GM12878 (cell line): Measurements from ENCODE around the gene GPATCH11. TPM values are rescaled to one million over a fixed set of nuclear protein-coding genes. Genes with fewer than 3 reads are reported as not detected.
A peak's percentile ranks its signal among the peaks of the same experiment; 100 is the strongest.

ENCODE experiments used
- ATAC-seq: fragments of 200-7000 bp; cut with Tn5 transposase; 3 replicates; pipeline ENCODE4 v1.9.1; 2020; ENCODE audit warnings: mild to moderate bottlenecking, moderate library complexity
- BruUV-seq: library from RNA; stranded (reverse); fragments of 400-500 nt; replicated peaks from 2 replicates; lab custom pipeline; 2021; lab: Mats Ljungman, UMichigan
- CTCF ChIA-PET: fragments of 300-600 bp; sonication (Branson Sonifier 250); formaldehyde crosslinking; extraction: SDS; loops from one replicate; lab custom pipeline; 2021; ENCODE audit warnings: inconsistent platforms; lab: Yijun Ruan, JAX
- POLR2A ChIA-PET: fragments of 350-600 bp; formaldehyde crosslinking; extraction: SDS; loops from one replicate; lab custom pipeline; 2021; ENCODE audit warnings: inconsistent platforms; lab: Charles Lee
- RAD21 ChIA-PET: fragments of 300-600 bp; sonication (Branson Sonifier 250); formaldehyde crosslinking; loops from one replicate; lab custom pipeline; 2023; ENCODE audit warnings: antibody characterized with exemption; ENCODE audit not compliant: unreplicated experiment; lab: Charles Lee
- SMC1A ChIA-PET: fragments of 300-600 bp; sonication (Branson Sonifier 250); formaldehyde crosslinking; loops from one replicate; lab custom pipeline; 2023; ENCODE audit not compliant: unreplicated experiment, uncharacterized antibody; lab: Charles Lee
- DNase-seq: peaks from one replicate; pipeline ENCODE4 v3.0.0-alpha.2; 2011; ENCODE audit warnings: low read depth, low spot score
- FAIRE-seq: peaks from 3 replicates; lab custom pipeline; 2011; peaks lifted over from hg19 to GRCh38; lab: Jason Lieb, UNC
- H2AFZ ChIP-seq: 2 replicates; pipeline ENCODE4 v1.6.0; 2011; ENCODE audit warnings: low read depth, low read length, control low read depth; ENCODE audit not compliant: control insufficient read depth
- H3K27ac ChIP-seq: 2 replicates; pipeline ENCODE4 v1.5.1; 2011; ENCODE audit warnings: control low read depth; ENCODE audit not compliant: control insufficient read depth, insufficient read depth
- H3K27me3 ChIP-seq, 2 experiments: replicated peaks in 1 of 2; 2 replicates each; pipeline versions ENCODE4 v1.6.0 to v1.6.1; 2011; ENCODE audit warnings: low read length in 1 of 2; ENCODE audit not compliant: control insufficient read depth in 2 of 2, insufficient read depth in 2 of 2
- H3K36me3 ChIP-seq, 2 experiments: 2 replicates each; pipeline ENCODE4 v1.5.1; 2011; ENCODE audit warnings: low read length in 1 of 2; ENCODE audit not compliant: control insufficient read depth in 2 of 2, insufficient read depth in 2 of 2
- H3K4me1 ChIP-seq: 2 replicates; pipeline ENCODE4 v1.6.1; 2011; ENCODE audit warnings: mild to moderate bottlenecking, low read length, moderate library complexity, mixed read lengths; ENCODE audit not compliant: control insufficient read depth, insufficient read depth
- H3K4me2 ChIP-seq: 2 replicates; pipeline ENCODE4 v1.6.0; 2011; ENCODE audit warnings: control low read depth; ENCODE audit not compliant: control insufficient read depth, insufficient read depth
- H3K4me3 ChIP-seq: fragments of 200-600 bp; sonication (generic); 2 replicates; pipeline ENCODE4 v1.5.1; 2016
- H3K79me2 ChIP-seq: 2 replicates; pipeline ENCODE4 v1.6.0; 2011; ENCODE audit warnings: low read length; ENCODE audit not compliant: control insufficient read depth, insufficient read depth
- H3K9ac ChIP-seq: 2 replicates; pipeline ENCODE4 v1.8.0; 2011; ENCODE audit warnings: low read length, control low read depth, mixed read lengths; ENCODE audit not compliant: control insufficient read depth, insufficient read depth
- H3K9me3 ChIP-seq: replicated peaks from 3 replicates; pipeline ENCODE4 v1.5.1; 2011; ENCODE audit warnings: mild to moderate bottlenecking, low read length; ENCODE audit not compliant: control insufficient read depth, insufficient read depth
- H4K20me1 ChIP-seq: 2 replicates; pipeline ENCODE4 v1.6.0; 2011; ENCODE audit not compliant: control insufficient read depth, insufficient read depth
- IKZF1 ChIP-seq: fragments of 450-650 bp; conservative IDR thresholded peaks from 2 replicates; pipeline ENCODE4 v1.6.1; 2017; ENCODE audit warnings: antibody characterized with exemption, mild to moderate bottlenecking
- IKZF2 ChIP-seq, 2 experiments: fragments of 450-650 bp; IDR thresholded peaks; 2 replicates each; pipeline ENCODE4 v1.6.1; 2017; ENCODE audit warnings: mild to moderate bottlenecking in 2 of 2, moderate library complexity in 2 of 2
- IRF4 ChIP-seq: IDR thresholded peaks from 2 replicates; pipeline ENCODE4 v1.6.1; 2011; ENCODE audit warnings: low read depth, low read length
- JUNB ChIP-seq: IDR thresholded peaks from 2 replicates; pipeline ENCODE4 v1.6.1; 2016; ENCODE audit warnings: antibody characterized with exemption, mild to moderate bottlenecking
- MEF2A ChIP-seq: IDR thresholded peaks from 2 replicates; pipeline ENCODE4 v1.6.1; 2011; ENCODE audit warnings: low read depth, mild to moderate bottlenecking, low read length, moderate library complexity; ENCODE audit not compliant: insufficient read depth
- MEF2B ChIP-seq: fragments of 450-650 bp; IDR thresholded peaks from 2 replicates; pipeline ENCODE4 v1.6.1; 2018; ENCODE audit warnings: mild to moderate bottlenecking, moderate library complexity; ENCODE audit not compliant: partially characterized antibody, poor library complexity, severe bottlenecking
- MYC ChIP-seq: IDR thresholded peaks from 2 replicates; pipeline ENCODE4 v1.6.1; 2011; ENCODE audit warnings: mild to moderate bottlenecking, low read length, moderate library complexity, inconsistent platforms; ENCODE audit not compliant: insufficient read depth, insufficient replicate concordance, insufficient read length, severe bottlenecking
- POLR2AphosphoS2 ChIP-seq: IDR thresholded peaks from 2 replicates; pipeline ENCODE4 v1.6.1; 2011; ENCODE audit warnings: low read depth, mild to moderate bottlenecking, low read length, improper control_type of control experiment, moderate library complexity
- YY1 ChIP-seq: IDR thresholded peaks from 2 replicates; pipeline ENCODE4 v1.6.1; 2011; ENCODE audit warnings: low read depth, mild to moderate bottlenecking, low read length
- ZBED1 ChIP-seq: IDR thresholded peaks from 2 replicates; pipeline ENCODE4 v1.6.1; 2016; ENCODE audit warnings: borderline replicate concordance
- ZSCAN29 ChIP-seq: fragments of 450-650 bp; IDR thresholded peaks from 2 replicates; pipeline ENCODE4 v1.6.1; 2017; ENCODE audit warnings: mild to moderate bottlenecking, moderate library complexity
- WGBS: methylation state at CpG from one replicate; pipeline ENCODE4 v1.1.6; 2016; ENCODE audit warnings: low lambda C conversion rate; ENCODE audit not compliant: insufficient replicate concordance, insufficient coverage; ENCODE audit errors: missing lambda C conversion rate; 5-methylcytosine and 5-hydroxymethylcytosine counted together
- in situ Hi-C: fragments of 300-500 bp; cut with MboI; formaldehyde crosslinking; loops from 9 replicates; pipeline ENCODE4 v1.14.3; 2018; ENCODE audit warnings: mixed read lengths
- intact Hi-C: fragments of 100-400 bp; cut with micrococcal nuclease; formaldehyde crosslinking; loops from one replicate; pipeline ENCODE4 v1.14.2; 2022; ENCODE audit not compliant: unreplicated experiment
- polyA plus RNA-seq, 11 experiments: library from polyadenylated mRNA; depleted of rRNA in 4 of 11; unstranded in 6 of 11; stranded (reverse) in 5 of 11; fragments of >200 nt; fragmentation: Nextera tagmentation in 4 of 11; fragmentation: Illumina TruSeq in 1 of 11; extraction: Ambion mirVana in 4 of 11; extraction: Trizol in 1 of 11; gene quantifications; 1 replicate in 1 of 11; 2 replicates in 10 of 11; pipeline versions ENCODE4 v1.2.1 to v1.2.3, GENCODE V29; 2011 to 2016; ENCODE audit warnings: inconsistent platforms in 2 of 11, missing spikeins in 2 of 11, low read depth in 1 of 11
- total RNA-seq, 4 experiments: library from RNA; depleted of rRNA in 3 of 4; stranded (reverse); fragments of >200 nt in 3 of 4; fragmentation: Illumina TruSeq in 1 of 4; extraction: Trizol in 1 of 4; gene quantifications; 2 replicates each; pipeline versions ENCODE4 v1.2.1 to v1.2.3, GENCODE V29; 2013 to 2021

The GPATCH11 gene
- total and polyA plus RNA-seq, 10 of the 15 experiments (the other 5 are each of a cell fraction or from before 2014, with no cell fraction given): 11.5 to 31.8 (median 16.5) TPM

DNA sequence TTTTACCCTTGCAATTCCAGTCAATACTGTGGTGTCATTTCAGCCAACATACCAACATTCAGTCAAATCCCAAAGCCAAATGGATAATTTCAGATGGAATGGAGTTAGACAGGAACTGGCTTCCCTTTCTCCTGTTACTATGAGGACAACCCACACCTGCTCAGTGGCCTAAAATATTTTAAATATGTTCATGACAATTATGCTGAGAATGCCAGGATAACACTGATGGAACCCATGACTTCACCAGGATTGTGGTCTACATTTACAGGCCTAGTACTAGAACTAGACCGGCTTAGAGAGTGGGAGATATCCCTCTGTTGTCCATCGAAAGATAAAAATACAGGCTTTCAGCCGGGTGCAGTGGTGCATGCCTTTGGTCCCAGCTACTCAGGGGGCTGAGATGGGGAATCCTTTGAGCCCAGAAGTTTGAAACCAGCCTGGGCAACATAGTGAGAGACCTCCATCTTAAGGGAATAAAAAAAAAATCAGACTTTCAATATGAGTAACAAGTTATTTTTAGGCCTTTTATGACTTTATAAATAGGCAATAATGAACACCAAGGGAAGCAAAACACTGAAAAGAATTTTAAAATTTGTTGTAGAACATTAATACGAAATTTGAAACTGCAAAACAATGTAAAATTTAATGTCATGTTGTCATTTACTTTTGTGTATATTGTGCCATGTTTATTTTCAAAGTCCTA, 14.2 kb downstream of the GPATCH11 start:
- RAD21 ChIA-PET: no interaction called here
- no peak overlapping the region for H3K27ac ChIP-seq
- 0 out of 2 replicates have a peak, but pooled peaks have one; percentile 11 for TF ChIP-seq YY1
- peak; percentile 42 for TF ChIP-seq MEF2B
- peak; percentile 50; the same call in 1 of the 2 replicates for TF ChIP-seq IRF4
- TF ChIP-seq IKZF1: 0 out of 2 replicates have a peak, but pooled peaks have one; percentile 15
- peak; percentile 92 for TF ChIP-seq MEF2A
- TF ChIP-seq ZBED1: no peak
- no peak for TF ChIP-seq POLR2AphosphoS2
- TF ChIP-seq MYC: no peak
- peak; percentile 82 for TF ChIP-seq JUNB
- TF ChIP-seq IKZF2 (IDR thresholded peaks at IDR 0.05): 0 out of 4 replicates have a peak, but pooled peaks of 1 of the 2 experiments have one; percentile 18
- TF ChIP-seq ZSCAN29: no peak
- in situ Hi-C loops (no loop called here), intact Hi-C loops (no loop called here)
- no peak overlapping the region for H3K4me3 ChIP-seq
- H3K4me2 ChIP-seq: no peak overlapping the region
- peaks cover 2% of the 10 kb centered on the region; the same call in 1 of the 2 replicates for H3K4me1 ChIP-seq
- ATAC-seq (no peak), FAIRE-seq (no peak), DNase-seq (no peak)
- no TSS peak for BruUV-seq
- SMC1A ChIA-PET: no interaction called here
- H4K20me1 ChIP-seq: no peaks in the 10 kb centered on the region
- H3K36me3 ChIP-seq: peaks cover 5 to 30% of the 10 kb centered on the region in 2 experiments
- H3K9ac ChIP-seq: no peak overlapping the region
- no peak overlapping the region for H2AFZ ChIP-seq
- no peaks in the 10 kb centered on the region for H3K79me2 ChIP-seq
- POLR2A ChIA-PET: interaction anchor here (1.0 kb wide), 1 partner anchor 187 kb away, joined by 3 read pairs; no protein-coding TSS in a partner anchor
- 99% methylated on average over 4 of the region's 4 CpGs for WGBS
- H3K27me3 ChIP-seq: no peaks in the 10 kb centered on the region
- no peaks in the 10 kb centered on the region for H3K9me3 ChIP-seq
- CTCF ChIA-PET: interaction anchor here (1.2 kb wide), 1 partner anchor 200 kb away, joined by 3 read pairs; no protein-coding TSS in a partner anchor
